ENCODE data around the gene APOL2.
"Not testable (repeated sequence)": the region's sequence is repeated elsewhere in the genome, so short reads cannot be mapped to it uniquely, and the experiment has no call there.

GRCh38 chr22:36205573-36205972, 33.8 kb downstream of the APOL2 start:
- TF ChIP-seq, protein P1, sequence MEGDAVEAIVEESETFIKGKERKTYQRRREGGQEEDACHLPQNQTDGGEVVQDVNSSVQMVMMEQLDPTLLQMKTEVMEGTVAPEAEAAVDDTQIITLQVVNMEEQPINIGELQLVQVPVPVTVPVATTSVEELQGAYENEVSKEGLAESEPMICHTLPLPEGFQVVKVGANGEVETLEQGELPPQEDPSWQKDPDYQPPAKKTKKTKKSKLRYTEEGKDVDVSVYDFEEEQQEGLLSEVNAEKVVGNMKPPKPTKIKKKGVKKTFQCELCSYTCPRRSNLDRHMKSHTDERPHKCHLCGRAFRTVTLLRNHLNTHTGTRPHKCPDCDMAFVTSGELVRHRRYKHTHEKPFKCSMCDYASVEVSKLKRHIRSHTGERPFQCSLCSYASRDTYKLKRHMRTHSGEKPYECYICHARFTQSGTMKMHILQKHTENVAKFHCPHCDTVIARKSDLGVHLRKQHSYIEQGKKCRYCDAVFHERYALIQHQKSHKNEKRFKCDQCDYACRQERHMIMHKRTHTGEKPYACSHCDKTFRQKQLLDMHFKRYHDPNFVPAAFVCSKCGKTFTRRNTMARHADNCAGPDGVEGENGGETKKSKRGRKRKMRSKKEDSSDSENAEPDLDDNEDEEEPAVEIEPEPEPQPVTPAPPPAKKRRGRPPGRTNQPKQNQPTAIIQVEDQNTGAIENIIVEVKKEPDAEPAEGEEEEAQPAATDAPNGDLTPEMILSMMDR (IDR thresholded peaks at IDR 0.05; ENCODE audit: insufficient read depth, low read depth, low read length): not testable (repeated sequence)
- TF ChIP-seq EZH2 (IDR thresholded peaks at IDR 0.05; ENCODE audit: insufficient read depth, low read length): not testable (repeated sequence)

Measured in astrocyte (in vitro differentiated cells and primary cell).